H1 (cell line): Measurements from ENCODE around the gene TXNDC15. TPM values are rescaled to one million over a fixed set of nuclear protein-coding genes. Genes with fewer than 3 reads are reported as not detected.
A peak's percentile ranks its signal among the peaks of the same experiment; 100 is the strongest.

ENCODE experiments used
- NRF1 ChIP-seq: IDR thresholded peaks from 2 replicates; pipeline ENCODE4 v1.6.1; 2011; ENCODE audit warnings: mild to moderate bottlenecking, low read depth, low read length, improper control_type of control experiment
- POLR2A ChIP-seq, 2 experiments: IDR thresholded peaks; 1 replicate in 1 of 2; 2 replicates in 1 of 2; pipeline ENCODE4 v1.6.1; 2011; ENCODE audit warnings: low read depth in 2 of 2, low read length in 2 of 2, mild to moderate bottlenecking in 2 of 2; ENCODE audit errors: control extremely low read depth in 1 of 2
- TCF12 ChIP-seq: IDR thresholded peaks from 2 replicates; pipeline ENCODE4 v1.6.1; 2011; ENCODE audit warnings: low read depth, mild to moderate bottlenecking, low read length
- polyA plus RNA-seq, 7 experiments: library from polyadenylated mRNA; depleted of rRNA in 3 of 7; stranded (reverse) in 5 of 7; unstranded in 2 of 7; fragments of >200 nt in 5 of 7; fragments of 200-250 nt in 2 of 7; gene quantifications; 1 replicate in 5 of 7; 2 replicates in 1 of 7; 4 replicates in 1 of 7; pipeline versions ENCODE4 v1.2.1 to v1.2.3, GENCODE V29; 2011 to 2013; ENCODE audit warnings: missing spikeins in 2 of 7, mixed read lengths in 2 of 7
- total RNA-seq: library from RNA; stranded (reverse); fragmentation: NEBNext Ultra II Directional; extraction: Animal tissue kit (Norgen Biotek cat#: 25700); gene quantifications from 2 replicates; pipeline ENCODE4 v1.2.1, GENCODE V29; 2021
- TF ChIP-seq, protein P1 (sequence below), 3 experiments: IDR thresholded peaks; 1 replicate in 2 of 3; 2 replicates in 1 of 3; pipeline versions ENCODE4 v1.5.1 to v1.6.1; 2011; ENCODE audit warnings: low read length in 3 of 3, mild to moderate bottlenecking in 3 of 3, inconsistent platforms in 2 of 3, low read depth in 1 of 3, moderate library complexity in 1 of 3; ENCODE audit not compliant: insufficient read depth in 1 of 3; ENCODE audit errors: control extremely low read depth in 1 of 3

TXNDC15 gene
- total and polyA plus RNA-seq, 2 of the 8 experiments (the other 6 are each of a cell fraction or from before 2014, with no cell fraction given) = 20.1 to 30.8 TPM

DNA sequence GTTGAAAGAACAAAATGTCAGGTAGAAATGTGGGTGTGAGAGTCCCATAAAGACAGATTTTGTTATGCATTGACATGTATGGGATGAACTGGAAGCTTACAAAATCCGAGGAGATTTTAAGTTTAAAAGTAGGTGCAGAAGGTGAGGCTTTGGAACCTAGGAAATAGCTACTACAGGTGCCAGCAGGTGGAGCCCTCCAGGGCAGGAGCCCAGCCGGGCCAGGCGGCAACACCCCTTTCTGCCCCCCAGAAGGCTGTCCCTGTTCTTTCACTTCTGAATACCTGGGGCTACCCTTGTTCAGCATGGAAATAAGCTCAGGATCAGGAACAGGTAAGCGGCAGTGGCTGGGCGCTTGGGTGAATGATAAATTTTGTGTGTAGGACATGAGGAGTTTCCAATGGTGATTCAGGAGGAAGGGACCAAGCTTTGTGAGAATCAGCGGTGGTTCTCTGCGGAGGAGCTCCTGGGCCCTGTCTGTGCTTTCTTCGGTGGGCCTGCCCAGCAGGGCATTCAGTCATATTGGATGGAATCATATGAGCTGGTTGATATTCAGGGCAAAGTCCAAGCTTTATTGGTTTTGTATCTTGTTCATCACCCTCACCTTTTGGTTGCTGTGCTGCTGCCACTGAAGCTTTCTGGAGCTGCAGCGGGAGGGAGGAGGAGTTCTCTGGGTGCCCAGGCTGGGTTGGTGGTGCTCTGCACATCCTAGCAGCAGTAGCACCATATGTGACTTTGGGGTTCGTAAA is 43.1 kb downstream of the TXNDC15 start (continued):
- TF ChIP-seq, protein P1, sequence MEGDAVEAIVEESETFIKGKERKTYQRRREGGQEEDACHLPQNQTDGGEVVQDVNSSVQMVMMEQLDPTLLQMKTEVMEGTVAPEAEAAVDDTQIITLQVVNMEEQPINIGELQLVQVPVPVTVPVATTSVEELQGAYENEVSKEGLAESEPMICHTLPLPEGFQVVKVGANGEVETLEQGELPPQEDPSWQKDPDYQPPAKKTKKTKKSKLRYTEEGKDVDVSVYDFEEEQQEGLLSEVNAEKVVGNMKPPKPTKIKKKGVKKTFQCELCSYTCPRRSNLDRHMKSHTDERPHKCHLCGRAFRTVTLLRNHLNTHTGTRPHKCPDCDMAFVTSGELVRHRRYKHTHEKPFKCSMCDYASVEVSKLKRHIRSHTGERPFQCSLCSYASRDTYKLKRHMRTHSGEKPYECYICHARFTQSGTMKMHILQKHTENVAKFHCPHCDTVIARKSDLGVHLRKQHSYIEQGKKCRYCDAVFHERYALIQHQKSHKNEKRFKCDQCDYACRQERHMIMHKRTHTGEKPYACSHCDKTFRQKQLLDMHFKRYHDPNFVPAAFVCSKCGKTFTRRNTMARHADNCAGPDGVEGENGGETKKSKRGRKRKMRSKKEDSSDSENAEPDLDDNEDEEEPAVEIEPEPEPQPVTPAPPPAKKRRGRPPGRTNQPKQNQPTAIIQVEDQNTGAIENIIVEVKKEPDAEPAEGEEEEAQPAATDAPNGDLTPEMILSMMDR (IDR thresholded peaks at IDR 0.05; ENCODE audit: control extremely low read depth in 1 of 3, insufficient read depth in 1 of 3, low read depth in 1 of 3, low read length in 3 of 3) = peak; percentile 59 to 68 (median 63)
- TF ChIP-seq POLR2A (IDR thresholded peaks at IDR 0.05; ENCODE audit: control extremely low read depth in 1 of 2, low read depth in 2 of 2, low read length in 2 of 2) (no peak), NRF1 (no peak), TCF12 (no peak)
- TF ChIP-seq, all 59 proteins: peak for 2
